HepG2 (cell line): ENCODE data around the gene RBP7. TPM values are rescaled to one million over a fixed set of nuclear protein-coding genes. Genes with fewer than 3 reads are reported as not detected.
A peak's percentile ranks its signal among the peaks of the same experiment; 100 is the strongest.

ENCODE experiments used
- CENPT ChIP-seq: sonication (generic); formaldehyde crosslinking; IDR thresholded peaks from 2 replicates; pipeline ENCODE4 v1.8.0; 2022; ENCODE audit warnings: low read depth, mild to moderate bottlenecking, moderate library complexity, missing genetic modification reagents
- CERS6 ChIP-seq: sonication (generic); formaldehyde crosslinking; IDR thresholded peaks from 2 replicates; pipeline ENCODE4 v1.5.0; 2020; ENCODE audit warnings: missing genetic modification reagents
- DMAP1 ChIP-seq: IDR thresholded peaks from 2 replicates; pipeline ENCODE4 v1.6.1; 2016
- DPF2 ChIP-seq: sonication (generic); formaldehyde crosslinking; IDR thresholded peaks from 2 replicates; pipeline ENCODE4 v1.4.0; 2020; ENCODE audit warnings: mild to moderate bottlenecking, low read depth, missing genetic modification reagents, borderline replicate concordance
- HNF4G ChIP-seq, 2 experiments: sonication (generic) in 1 of 2; formaldehyde crosslinking in 1 of 2; IDR thresholded peaks; 2 replicates each; pipeline versions ENCODE4 v1.4.0 to v1.6.1; 2011 to 2020; ENCODE audit warnings: borderline replicate concordance in 2 of 2, low read depth in 2 of 2, mild to moderate bottlenecking in 2 of 2, low read length in 1 of 2, missing genetic modification reagents in 1 of 2, moderate library complexity in 1 of 2
- MAFK ChIP-seq, 2 experiments: IDR thresholded peaks in 1 of 2; conservative IDR thresholded peaks in 1 of 2; 2 replicates each; pipeline ENCODE4 v1.6.1; 2011; ENCODE audit warnings: improper control_type of control experiment in 2 of 2, low read length in 2 of 2
- MIXL1 ChIP-seq: IDR thresholded peaks from 2 replicates; pipeline ENCODE4 v1.6.1; 2016
- NFAT5 ChIP-seq: sonication (generic); formaldehyde crosslinking; IDR thresholded peaks from 2 replicates; pipeline ENCODE4 v1.4.0; 2020; ENCODE audit warnings: missing genetic modification reagents
- NONO ChIP-seq, 2 experiments: fragments of 450-650 bp in 1 of 2; sonication (generic) in 1 of 2; formaldehyde crosslinking in 1 of 2; IDR thresholded peaks in 1 of 2; conservative IDR thresholded peaks in 1 of 2; 2 replicates each; pipeline versions ENCODE4 v1.6.1 to v1.8.0; 2017 to 2022; ENCODE audit warnings: mild to moderate bottlenecking in 1 of 2, missing genetic modification reagents in 1 of 2, moderate library complexity in 1 of 2
- NRL ChIP-seq: sonication (generic); formaldehyde crosslinking; IDR thresholded peaks from 2 replicates; pipeline ENCODE4 v1.5.0; 2020; ENCODE audit warnings: missing genetic modification reagents, mild to moderate bottlenecking, moderate library complexity, borderline replicate concordance
- PCBP2 ChIP-seq: fragments of 200-400 bp; formaldehyde crosslinking; optimal IDR thresholded peaks from 2 replicates; pipeline ENCODE3; 2018; ENCODE audit warnings: low read length, low read depth; ENCODE audit not compliant: poor library complexity, severe bottlenecking
- XBP1 ChIP-seq: sonication (generic); formaldehyde crosslinking; IDR thresholded peaks from 2 replicates; pipeline ENCODE4 v1.5.0; 2020; ENCODE audit warnings: missing genetic modification reagents
- ZBTB43 ChIP-seq: sonication (generic); formaldehyde crosslinking; conservative IDR thresholded peaks from 2 replicates; pipeline ENCODE4 v1.4.0; 2020; ENCODE audit warnings: missing genetic modification reagents
- ZNF333 ChIP-seq: sonication (generic); formaldehyde crosslinking; IDR thresholded peaks from 2 replicates; pipeline ENCODE4 v1.4.0; 2020; ENCODE audit warnings: mild to moderate bottlenecking, missing genetic modification reagents, borderline replicate concordance
- ZSCAN25 ChIP-seq: sonication (generic); formaldehyde crosslinking; IDR thresholded peaks from 2 replicates; pipeline ENCODE4 v1.8.0; 2022; ENCODE audit warnings: mild to moderate bottlenecking, missing genetic modification reagents
- polyA plus RNA-seq, 8 experiments: library from polyadenylated mRNA; depleted of rRNA in 3 of 8; stranded (reverse) in 7 of 8; unstranded in 1 of 8; fragments of >200 nt; fragmentation: Illumina TruSeq in 4 of 8; extraction: Trizol in 4 of 8; gene quantifications; 2 replicates each; pipeline versions ENCODE4 v1.2.1 to v1.2.3, GENCODE V29; 2011 to 2016; ENCODE audit warnings: low read depth in 4 of 8, missing spikeins in 1 of 8, mixed read lengths in 1 of 8; ENCODE audit not compliant: insufficient read depth in 1 of 8
- total RNA-seq, 5 experiments: library from RNA; depleted of rRNA; stranded (reverse); fragments of >200 nt; fragmentation: Illumina TruSeq; extraction: Trizol; gene quantifications; 2 replicates each; pipeline ENCODE4 v1.2.3, GENCODE V29; 2016; ENCODE audit warnings: low read depth in 1 of 5
- TF ChIP-seq, protein P1 (sequence below): sonication (generic); formaldehyde crosslinking; IDR thresholded peaks from 2 replicates; pipeline ENCODE4 v1.5.0; 2020; ENCODE audit warnings: missing genetic modification reagents, mild to moderate bottlenecking, borderline replicate concordance

Gene RBP7
- total and polyA plus RNA-seq, 2 of the 13 experiments (the other 11 are each of a cell fraction or from before 2014, with no cell fraction given): 1.6 to 2.0 TPM

GRCh38 chr1:10032590-10033358 is 35.7 kb downstream of the RBP7 start, which contains the start of gene UBE4B (continued):
- TF ChIP-seq CERS6 (no peak), MIXL1 (CRISPR knock-in tag) (no peak), DMAP1 (CRISPR knock-in tag) (no peak), ZSCAN25 (CRISPR knock-in tag) (peak; percentile 99), PCBP2 (no peak), HNF4G (IDR thresholded peaks at IDR 0.05; ENCODE audit: borderline replicate concordance, low read depth, low read length) (no peak), HNF4G (CRISPR knock-in tag; IDR thresholded peaks at IDR 0.05; ENCODE audit: borderline replicate concordance, low read depth) (no peak), MAFK (conservative IDR thresholded peaks at IDR 0.05 in 1 of 2, IDR thresholded peaks at IDR 0.05 in 1 of 2; ENCODE audit: low read length in 2 of 2) (no peak), XBP1 (CRISPR knock-in tag) (no peak), ZNF333 (CRISPR knock-in tag) (no peak), NFAT5 (CRISPR knock-in tag) (no peak), NRL (CRISPR knock-in tag) (no peak), ZBTB43 (no peak), NONO (IDR thresholded peaks at IDR 0.05) (no peak), NONO (CRISPR knock-in tag; conservative IDR thresholded peaks at IDR 0.05) (peak; percentile 60), CENPT (CRISPR knock-in tag) (no peak), DPF2 (CRISPR knock-in tag) (no peak)
- TF ChIP-seq, protein P1, sequence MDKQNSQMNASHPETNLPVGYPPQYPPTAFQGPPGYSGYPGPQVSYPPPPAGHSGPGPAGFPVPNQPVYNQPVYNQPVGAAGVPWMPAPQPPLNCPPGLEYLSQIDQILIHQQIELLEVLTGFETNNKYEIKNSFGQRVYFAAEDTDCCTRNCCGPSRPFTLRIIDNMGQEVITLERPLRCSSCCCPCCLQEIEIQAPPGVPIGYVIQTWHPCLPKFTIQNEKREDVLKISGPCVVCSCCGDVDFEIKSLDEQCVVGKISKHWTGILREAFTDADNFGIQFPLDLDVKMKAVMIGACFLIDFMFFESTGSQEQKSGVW (CRISPR knock-in tag): no peak
